ENCODE measurements around the gene CADPS2.

- TF ChIP-seq CTCF (IDR thresholded peaks at IDR 0.05): no peak
- no peak for TF ChIP-seq POLR2A (IDR thresholded peaks at IDR 0.05)
These were observed 400.4 kb downstream of the CADPS2 start for GRCh38 chr7:122485856-122486255.
